IMR-90 (cell line): ENCODE data around the gene NKX2-1. TPM values are rescaled to one million over a fixed set of nuclear protein-coding genes. Genes with fewer than 3 reads are reported as not detected.

Source experiments
- ATAC-seq: fragments of 200-7000 bp; cut with Tn5 transposase; 2 replicates; pipeline ENCODE4 v1.9.1; 2020; ENCODE audit warnings: low read depth, mild to moderate bottlenecking, moderate library complexity
- BruUV-seq: library from RNA; stranded (reverse); fragments of 400-500 nt; replicated peaks from 2 replicates; lab custom pipeline; 2021; lab: Mats Ljungman, UMichigan
- CTCF ChIA-PET: fragments of 300-600 bp; formaldehyde crosslinking; extraction: SDS; loops from one replicate; lab custom pipeline; 2021; ENCODE audit warnings: antibody characterized with exemption; lab: Yijun Ruan, JAX
- POLR2A ChIA-PET: fragments of 300-600 bp; sonication (Branson Sonifier 250); formaldehyde crosslinking; loops from one replicate; lab custom pipeline; 2022; ENCODE audit warnings: antibody characterized with exemption; ENCODE audit not compliant: unreplicated experiment; lab: Charles Lee
- DNase-seq: peaks from one replicate; pipeline ENCODE4 v3.0.0; 2013
- H2AFZ ChIP-seq: replicated peaks from 2 replicates; pipeline ENCODE3; 2013; ENCODE audit warnings: low read length, mild to moderate bottlenecking; ENCODE audit not compliant: poor library complexity
- H2AK5ac ChIP-seq: 2 replicates; pipeline ENCODE4 v1.6.1; 2013; ENCODE audit warnings: low read depth, low read length, inconsistent platforms
- H2AK9ac ChIP-seq: replicated peaks from 2 replicates; pipeline ENCODE3; 2013; ENCODE audit warnings: mild to moderate bottlenecking, low read depth, low read length, moderate library complexity; ENCODE audit not compliant: poor library complexity
- H2BK120ac ChIP-seq: 2 replicates; pipeline ENCODE4 v1.6.1; 2013; ENCODE audit warnings: low read depth, low read length, inconsistent platforms
- H2BK15ac ChIP-seq: 3 replicates; pipeline ENCODE4 v1.6.1; 2013; ENCODE audit warnings: low read depth, low read length, inconsistent platforms
- H2BK20ac ChIP-seq: 2 replicates; pipeline ENCODE4 v1.6.1; 2013; ENCODE audit warnings: low read depth, mild to moderate bottlenecking, inconsistent platforms, low read length, moderate library complexity
- H2BK5ac ChIP-seq: 2 replicates; pipeline ENCODE4 v1.6.1; 2013; ENCODE audit warnings: mild to moderate bottlenecking, low read depth, low read length, inconsistent platforms; ENCODE audit not compliant: poor library complexity, severe bottlenecking
- H3K14ac ChIP-seq: replicated peaks from 2 replicates; pipeline ENCODE4 v1.6.1; 2013; ENCODE audit warnings: low read depth, low read length, inconsistent platforms
- H3K18ac ChIP-seq: 2 replicates; pipeline ENCODE4 v1.6.1; 2013; ENCODE audit warnings: low read depth, low read length, control low read depth
- H3K23ac ChIP-seq: 2 replicates; pipeline ENCODE4 v1.6.1; 2013; ENCODE audit warnings: low read depth, low read length, inconsistent platforms
- H3K27ac ChIP-seq: 2 replicates; pipeline ENCODE4 v1.5.1; 2013; ENCODE audit warnings: mild to moderate bottlenecking, control low read depth, low read length; ENCODE audit not compliant: insufficient read depth
- H3K27me3 ChIP-seq: 2 replicates; pipeline ENCODE4 v1.6.1; 2013; ENCODE audit warnings: low read length; ENCODE audit not compliant: control insufficient read depth, insufficient read depth
- H3K36me3 ChIP-seq: 2 replicates; pipeline ENCODE4 v1.6.1; 2013; ENCODE audit warnings: low read length, mixed read lengths; ENCODE audit not compliant: control insufficient read depth, insufficient read depth
- H3K4ac ChIP-seq: 2 replicates; pipeline ENCODE4 v1.6.1; 2013; ENCODE audit warnings: low read depth, low read length, inconsistent platforms
- H3K4me1 ChIP-seq: 2 replicates; pipeline ENCODE4 v1.6.1; 2013; ENCODE audit warnings: low read length, mixed read lengths; ENCODE audit not compliant: control insufficient read depth, insufficient read depth
- H3K4me2 ChIP-seq: 2 replicates; pipeline ENCODE4 v1.6.1; 2013; ENCODE audit warnings: low read depth, mild to moderate bottlenecking, control low read depth, low read length, moderate library complexity
- H3K4me3 ChIP-seq: 2 replicates; pipeline ENCODE4 v1.5.1; 2013; ENCODE audit warnings: low read depth, mild to moderate bottlenecking, control low read depth, low read length, moderate library complexity; ENCODE audit not compliant: insufficient read depth
- H3K56ac ChIP-seq: 2 replicates; pipeline ENCODE4 v1.6.1; 2013; ENCODE audit warnings: low read length, inconsistent platforms; ENCODE audit not compliant: insufficient read depth; ENCODE audit errors: extremely low read depth
- H3K79me1 ChIP-seq, 2 experiments: 2 replicates each; pipeline ENCODE4 v1.6.1; 2013; ENCODE audit warnings: low read length in 2 of 2, inconsistent platforms in 1 of 2, low read depth in 1 of 2
- H3K9ac ChIP-seq: 2 replicates; pipeline ENCODE4 v1.6.1; 2013; ENCODE audit warnings: low read depth, low read length, control low read depth
- H3K9me1 ChIP-seq: 2 replicates; pipeline ENCODE4 v1.6.1; 2013; ENCODE audit warnings: low read length, inconsistent platforms; ENCODE audit not compliant: insufficient read depth
- H3K9me3 ChIP-seq: 2 replicates; pipeline ENCODE4 v1.6.1; 2013; ENCODE audit warnings: low read length; ENCODE audit not compliant: control insufficient read depth, insufficient read depth
- H4K20me1 ChIP-seq: 2 replicates; pipeline ENCODE4 v1.6.1; 2013; ENCODE audit warnings: low read length, inconsistent platforms; ENCODE audit not compliant: insufficient read depth
- H4K5ac ChIP-seq: 2 replicates; pipeline ENCODE4 v1.6.1; 2013; ENCODE audit warnings: mild to moderate bottlenecking, low read depth, low read length, control low read depth
- H4K8ac ChIP-seq, 2 experiments: 2 replicates each; pipeline ENCODE4 v1.6.1; 2013; ENCODE audit warnings: low read depth in 2 of 2, low read length in 2 of 2, control low read depth in 1 of 2, inconsistent platforms in 1 of 2
- H4K91ac ChIP-seq: 2 replicates; pipeline ENCODE4 v1.6.1; 2013; ENCODE audit warnings: low read depth, low read length, inconsistent platforms; ENCODE audit not compliant: insufficient read depth
- BHLHE40 ChIP-seq: fragments of 150-350 bp; IDR thresholded peaks from 2 replicates; pipeline ENCODE4 v1.6.1; 2016; ENCODE audit warnings: mild to moderate bottlenecking, low read depth, low read length
- CEBPB ChIP-seq: IDR thresholded peaks from 2 replicates; pipeline ENCODE4 v1.6.1; 2012; ENCODE audit warnings: low read depth, low read length, improper control_type of control experiment
- CHD1 ChIP-seq: IDR thresholded peaks from 2 replicates; pipeline ENCODE4 v1.6.1; 2012; ENCODE audit warnings: low read depth, low read length, improper control_type of control experiment
- FOS ChIP-seq: fragments of 150-350 bp; IDR thresholded peaks from 2 replicates; pipeline ENCODE4 v1.6.1; 2016; ENCODE audit warnings: low read depth, low read length
- MAFK ChIP-seq: IDR thresholded peaks from 2 replicates; pipeline ENCODE4 v1.6.1; 2012; ENCODE audit warnings: low read depth, low read length, improper control_type of control experiment
- MAZ ChIP-seq: IDR thresholded peaks from 2 replicates; pipeline ENCODE4 v1.6.1; 2012; ENCODE audit warnings: low read depth, mild to moderate bottlenecking, low read length, improper control_type of control experiment, moderate library complexity, borderline replicate concordance
- MXI1 ChIP-seq: IDR thresholded peaks from 2 replicates; pipeline ENCODE4 v1.6.1; 2012; ENCODE audit warnings: low read depth, mild to moderate bottlenecking, low read length, moderate library complexity, borderline replicate concordance
- NFE2L2 ChIP-seq: fragments of 150-350 bp; IDR thresholded peaks from 2 replicates; pipeline ENCODE4 v1.6.1; 2016; ENCODE audit warnings: low read depth, mild to moderate bottlenecking, low read length
- POLR2A ChIP-seq: IDR thresholded peaks from 2 replicates; pipeline ENCODE4 v1.6.1; 2012; ENCODE audit warnings: mild to moderate bottlenecking, low read depth, low read length
- RAD21 ChIP-seq: IDR thresholded peaks from 2 replicates; pipeline ENCODE4 v1.6.1; 2012; ENCODE audit warnings: low read length, improper control_type of control experiment
- RCOR1 ChIP-seq: IDR thresholded peaks from 2 replicates; pipeline ENCODE4 v1.6.1; 2012; ENCODE audit warnings: mild to moderate bottlenecking, low read length, improper control_type of control experiment; ENCODE audit not compliant: insufficient replicate concordance
- RFX5 ChIP-seq: IDR thresholded peaks from 2 replicates; pipeline ENCODE4 v1.8.0; 2012; ENCODE audit warnings: low read depth, mild to moderate bottlenecking, low read length, moderate library complexity
- SMC3 ChIP-seq: fragments of 150-350 bp; IDR thresholded peaks from 2 replicates; pipeline ENCODE4 v1.6.1; 2016; ENCODE audit warnings: low read depth, mild to moderate bottlenecking, antibody characterized with exemption, low read length, moderate library complexity
- USF2 ChIP-seq: fragments of 150-350 bp; IDR thresholded peaks from 2 replicates; pipeline ENCODE4 v1.6.1; 2017; ENCODE audit warnings: mild to moderate bottlenecking, antibody characterized with exemption, low read length, low read depth
- WGBS, 2 experiments: methylation state at CpG; one replicate each; pipeline versions ENCODE4 v1.1.5 to v1.1.7; 2013; ENCODE audit warnings: missing lambda C conversion rate in 2 of 2; ENCODE audit not compliant: insufficient read length in 1 of 2; ENCODE audit errors: extremely low coverage in 2 of 2; 5-methylcytosine and 5-hydroxymethylcytosine counted together
- dilution Hi-C: fragments of 300-500 bp; cut with HindIII; formaldehyde crosslinking; loops from one replicate; pipeline ENCODE4 v1.14.3; 2018; ENCODE audit warnings: low sequenced_read_pairs; ENCODE audit not compliant: unreplicated experiment
- in situ Hi-C: fragments of 300-500 bp; cut with MboI; formaldehyde crosslinking; loops from 3 replicates; pipeline ENCODE4 v1.14.3; 2019; ENCODE audit warnings: low sequenced_read_pairs, inconsistent platforms, mixed read lengths
- intact Hi-C: fragments of 100-400 bp; cut with micrococcal nuclease; formaldehyde crosslinking; loops from 2 replicates; pipeline ENCODE4 v1.10.0; 2022
- polyA plus RNA-seq, 3 experiments: library from polyadenylated mRNA; depleted of rRNA; stranded (reverse); fragments of >200 nt; gene quantifications; 2 replicates each; pipeline ENCODE4 v1.2.3, GENCODE V29; 2012; ENCODE audit warnings: low replicate concordance in 1 of 3
- total RNA-seq: library from RNA; depleted of rRNA; stranded (reverse); fragments of >200 nt; gene quantifications from 2 replicates; pipeline ENCODE4 v1.2.3, GENCODE V29; 2012
- TF ChIP-seq, protein P1 (sequence below): fragments of 150-350 bp; IDR thresholded peaks from 2 replicates; pipeline ENCODE4 v1.6.1; 2016; ENCODE audit warnings: low read depth, mild to moderate bottlenecking, low read length, moderate library complexity, borderline replicate concordance
- TF ChIP-seq, protein P2 (sequence below): conservative IDR thresholded peaks from 2 replicates; pipeline ENCODE4 v1.5.1; 2012; ENCODE audit warnings: mild to moderate bottlenecking, low read depth, low read length, improper control_type of control experiment

Gene NKX2-1
- total and polyA plus RNA-seq, 2 of the 4 experiments (the other 2 are of a cell fraction): not detected

DNA sequence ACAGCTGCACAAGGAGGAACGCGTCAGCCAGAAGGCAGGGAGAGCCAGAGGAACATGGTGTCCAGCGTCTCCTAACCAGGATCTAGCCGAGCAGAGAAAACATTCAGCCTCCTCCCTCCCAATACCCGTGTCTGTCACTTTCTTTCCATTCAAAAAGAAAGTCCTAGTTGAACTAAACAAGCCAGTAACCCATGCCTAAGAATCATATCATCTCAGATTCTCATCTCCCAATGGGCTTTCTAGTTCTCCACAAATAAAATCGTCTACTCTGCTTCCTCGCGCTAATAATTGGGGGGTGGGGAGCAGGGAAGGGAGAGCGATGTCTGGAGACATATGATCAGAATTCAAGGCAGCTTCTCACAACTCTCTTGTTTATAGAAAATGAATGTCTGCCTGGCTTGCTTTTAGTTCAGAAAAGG lies 7.4 kb downstream of the NKX2-1 start:
- CTCF ChIA-PET: no interaction called here
- Histone ChIP-seq H4K5ac (no peak overlapping the region), H3K27ac (no peak overlapping the region), H4K20me1 (no peaks in the 10 kb centered on the region), H3K4ac (no peak overlapping the region), H3K36me3 (no peaks in the 10 kb centered on the region), H2BK15ac (no peak overlapping the region), H3K9me3 (peaks cover 5% of the 10 kb centered on the region), H3K14ac (no peak overlapping the region), H3K9me1 (no peaks in the 10 kb centered on the region), H2BK120ac (no peak overlapping the region), H3K4me1 (no peaks in the 10 kb centered on the region), H4K8ac (no peak overlapping the region), H3K18ac (no peak overlapping the region), H3K23ac (no peak overlapping the region), H4K91ac (no peak overlapping the region), H2AFZ (no peak overlapping the region), H2BK5ac (no peak overlapping the region), H2BK20ac (no peak overlapping the region), H3K27me3 (peaks cover 87% of the 10 kb centered on the region), H3K79me1 (no peaks in the 10 kb centered on the region), H3K4me2 (no peak overlapping the region), H2AK9ac (no peak overlapping the region), H3K56ac (no peak overlapping the region), H2AK5ac (no peak overlapping the region), H3K9ac (no peak overlapping the region), H3K4me3 (no peak overlapping the region)
- BruUV-seq: no TSS peak
- dilution Hi-C loops: no loop called here
- intact Hi-C loops: no loop called here
- POLR2A ChIA-PET: interaction anchor here (0.6 kb wide), 1 partner anchor 113 kb away, joined by 3 read pairs; no protein-coding TSS in a partner anchor
- in situ Hi-C loops: no loop called here
- TF ChIP-seq, protein P1, sequence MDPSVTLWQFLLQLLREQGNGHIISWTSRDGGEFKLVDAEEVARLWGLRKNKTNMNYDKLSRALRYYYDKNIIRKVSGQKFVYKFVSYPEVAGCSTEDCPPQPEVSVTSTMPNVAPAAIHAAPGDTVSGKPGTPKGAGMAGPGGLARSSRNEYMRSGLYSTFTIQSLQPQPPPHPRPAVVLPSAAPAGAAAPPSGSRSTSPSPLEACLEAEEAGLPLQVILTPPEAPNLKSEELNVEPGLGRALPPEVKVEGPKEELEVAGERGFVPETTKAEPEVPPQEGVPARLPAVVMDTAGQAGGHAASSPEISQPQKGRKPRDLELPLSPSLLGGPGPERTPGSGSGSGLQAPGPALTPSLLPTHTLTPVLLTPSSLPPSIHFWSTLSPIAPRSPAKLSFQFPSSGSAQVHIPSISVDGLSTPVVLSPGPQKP: no peak
- TF ChIP-seq CHD1 (no peak), MAFK (no peak), CEBPB (no peak), RCOR1 (no peak), BHLHE40 (no peak), RFX5 (no peak), FOS (no peak), POLR2A (no peak), USF2 (no peak), MXI1 (no peak), MAZ (no peak), SMC3 (no peak), NFE2L2 (no peak), RAD21 (no peak)
- TF ChIP-seq, protein P2, sequence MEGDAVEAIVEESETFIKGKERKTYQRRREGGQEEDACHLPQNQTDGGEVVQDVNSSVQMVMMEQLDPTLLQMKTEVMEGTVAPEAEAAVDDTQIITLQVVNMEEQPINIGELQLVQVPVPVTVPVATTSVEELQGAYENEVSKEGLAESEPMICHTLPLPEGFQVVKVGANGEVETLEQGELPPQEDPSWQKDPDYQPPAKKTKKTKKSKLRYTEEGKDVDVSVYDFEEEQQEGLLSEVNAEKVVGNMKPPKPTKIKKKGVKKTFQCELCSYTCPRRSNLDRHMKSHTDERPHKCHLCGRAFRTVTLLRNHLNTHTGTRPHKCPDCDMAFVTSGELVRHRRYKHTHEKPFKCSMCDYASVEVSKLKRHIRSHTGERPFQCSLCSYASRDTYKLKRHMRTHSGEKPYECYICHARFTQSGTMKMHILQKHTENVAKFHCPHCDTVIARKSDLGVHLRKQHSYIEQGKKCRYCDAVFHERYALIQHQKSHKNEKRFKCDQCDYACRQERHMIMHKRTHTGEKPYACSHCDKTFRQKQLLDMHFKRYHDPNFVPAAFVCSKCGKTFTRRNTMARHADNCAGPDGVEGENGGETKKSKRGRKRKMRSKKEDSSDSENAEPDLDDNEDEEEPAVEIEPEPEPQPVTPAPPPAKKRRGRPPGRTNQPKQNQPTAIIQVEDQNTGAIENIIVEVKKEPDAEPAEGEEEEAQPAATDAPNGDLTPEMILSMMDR: no peak
- WGBS, 2 experiments: 0% methylated on average over 2 of the region's 9 CpGs; no CpG with 5 or more reads in 1 of the 2 experiments
- no peak for ATAC-seq
- DNase-seq: no peak
